LNCaP clone FGC (cell line): Measurements from ENCODE around the gene TICRR.

Experiments
- DNase-seq: peaks from one replicate; pipeline ENCODE4 v3.0.0-alpha.2; 2011; ENCODE audit warnings: low read depth
- H3K4me3 ChIP-seq: 2 replicates; pipeline ENCODE4 v1.5.1; 2011; ENCODE audit warnings: mild to moderate bottlenecking, low read depth, low read length, control low read depth
- TF ChIP-seq, protein P1 (sequence below): IDR thresholded peaks from 2 replicates; pipeline ENCODE4 v1.5.1; 2012; ENCODE audit warnings: mild to moderate bottlenecking; ENCODE audit not compliant: control insufficient read depth, insufficient read depth; ENCODE audit errors: extremely low read depth

The TICRR gene

DNA sequence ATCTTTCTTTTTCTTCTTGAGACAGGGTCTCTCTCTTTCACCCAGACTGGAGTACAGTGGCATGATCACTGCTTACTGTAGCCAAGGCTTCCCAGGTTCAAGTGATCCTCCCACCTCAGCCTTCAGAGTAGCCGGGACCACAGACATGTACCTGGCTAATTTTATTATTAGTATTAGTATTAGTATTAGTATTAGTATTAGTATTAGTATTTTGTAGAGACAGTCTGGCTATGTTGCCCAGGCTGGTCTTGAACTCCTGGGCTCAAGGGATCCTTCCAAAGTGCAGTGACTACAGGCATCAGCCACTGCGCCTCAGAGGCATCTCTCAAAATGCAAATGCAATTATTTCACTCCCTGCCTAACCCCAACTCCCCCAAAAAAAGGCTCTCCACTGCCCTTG, 78.3 kb downstream of the TICRR start:
- no peak overlapping the region for H3K4me3 ChIP-seq
- DNase-seq, result no peak
- TF ChIP-seq, protein P1, sequence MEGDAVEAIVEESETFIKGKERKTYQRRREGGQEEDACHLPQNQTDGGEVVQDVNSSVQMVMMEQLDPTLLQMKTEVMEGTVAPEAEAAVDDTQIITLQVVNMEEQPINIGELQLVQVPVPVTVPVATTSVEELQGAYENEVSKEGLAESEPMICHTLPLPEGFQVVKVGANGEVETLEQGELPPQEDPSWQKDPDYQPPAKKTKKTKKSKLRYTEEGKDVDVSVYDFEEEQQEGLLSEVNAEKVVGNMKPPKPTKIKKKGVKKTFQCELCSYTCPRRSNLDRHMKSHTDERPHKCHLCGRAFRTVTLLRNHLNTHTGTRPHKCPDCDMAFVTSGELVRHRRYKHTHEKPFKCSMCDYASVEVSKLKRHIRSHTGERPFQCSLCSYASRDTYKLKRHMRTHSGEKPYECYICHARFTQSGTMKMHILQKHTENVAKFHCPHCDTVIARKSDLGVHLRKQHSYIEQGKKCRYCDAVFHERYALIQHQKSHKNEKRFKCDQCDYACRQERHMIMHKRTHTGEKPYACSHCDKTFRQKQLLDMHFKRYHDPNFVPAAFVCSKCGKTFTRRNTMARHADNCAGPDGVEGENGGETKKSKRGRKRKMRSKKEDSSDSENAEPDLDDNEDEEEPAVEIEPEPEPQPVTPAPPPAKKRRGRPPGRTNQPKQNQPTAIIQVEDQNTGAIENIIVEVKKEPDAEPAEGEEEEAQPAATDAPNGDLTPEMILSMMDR, result no peak

DNA sequence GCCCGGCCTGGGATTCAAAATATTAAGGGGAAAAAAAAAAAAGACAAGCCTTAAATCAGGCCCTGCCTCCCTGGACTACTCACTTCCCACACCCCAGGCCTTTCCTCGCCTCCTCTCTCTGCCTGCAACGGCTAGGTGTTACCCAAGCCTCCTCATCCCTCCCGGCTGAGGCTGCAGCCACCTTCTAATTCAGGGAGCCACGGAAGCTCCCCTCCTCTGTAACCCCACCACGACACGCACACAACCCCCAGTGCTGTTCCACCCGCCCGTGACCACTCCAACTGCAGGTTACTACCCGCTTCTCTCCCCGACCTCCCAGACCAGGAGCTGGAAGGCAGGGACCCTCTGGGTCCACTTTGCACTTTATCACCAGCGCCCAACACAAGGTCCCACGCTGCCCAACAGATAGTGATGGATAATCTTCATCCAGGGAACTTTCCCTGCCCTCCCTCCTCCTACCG, 79.1 kb downstream of the TICRR start:
- peak overlapping the region; percentile 42 for H3K4me3 ChIP-seq
- TF ChIP-seq, protein P1, result no peak
- no peak for DNase-seq

DNA sequence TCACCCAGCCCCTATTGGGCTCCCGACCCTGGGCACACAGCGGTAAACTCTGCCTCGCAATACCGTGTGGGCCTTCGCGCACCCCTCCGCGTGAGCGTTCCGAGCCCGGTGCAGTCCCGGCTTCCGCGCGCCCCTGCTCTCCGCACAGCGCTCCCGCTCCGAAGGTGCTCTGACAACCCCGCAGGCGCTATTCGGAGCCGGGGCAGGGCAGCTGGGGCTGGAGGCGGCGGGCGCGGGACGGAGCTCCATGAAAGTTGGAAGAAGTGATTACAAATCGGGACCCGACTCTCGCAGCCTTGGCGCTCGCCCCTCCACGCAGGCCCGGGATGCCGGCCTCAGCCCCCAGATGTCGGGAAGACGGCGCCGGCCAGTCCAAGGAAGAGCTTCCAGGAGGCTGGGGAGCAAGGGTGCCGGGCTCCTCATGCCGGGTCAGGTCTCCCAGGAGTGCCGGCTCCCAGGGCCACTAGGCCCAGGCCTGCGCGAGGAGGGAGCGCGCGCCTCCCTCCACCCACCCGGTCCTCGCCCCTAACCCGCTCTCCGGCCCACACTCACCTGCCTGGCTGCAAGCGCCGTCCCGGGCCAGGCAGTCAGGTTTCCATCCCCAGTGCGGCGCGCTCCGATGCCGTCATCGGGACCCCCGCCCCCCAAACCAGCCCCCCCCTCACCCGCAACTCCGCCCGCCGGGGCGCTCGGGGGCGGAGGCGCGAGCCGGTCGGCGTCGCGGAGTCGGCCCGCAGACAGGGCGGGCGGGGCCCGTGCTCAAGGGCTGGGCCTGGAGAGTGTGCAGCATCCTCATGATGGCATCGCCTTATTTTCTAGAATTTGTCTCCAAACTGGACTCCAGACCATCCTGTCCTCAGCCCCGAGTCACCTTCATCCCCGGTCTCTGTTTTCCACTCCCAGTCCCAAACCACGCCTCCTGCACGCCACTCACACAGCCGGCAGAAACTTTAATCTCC, 79.9 kb downstream of the TICRR start, which contains the start of gene KIF7:
Gene KIF7 (minus strand): TSS at position 621 of the 959 bp plus-strand sequence. CDS start 2,537 bp downstream, outside the sequence.
- no peak for DNase-seq
- H3K4me3 ChIP-seq, result peak within 1 kb of the TSS; percentile 42
- TF ChIP-seq, protein P1, result no peak

DNA sequence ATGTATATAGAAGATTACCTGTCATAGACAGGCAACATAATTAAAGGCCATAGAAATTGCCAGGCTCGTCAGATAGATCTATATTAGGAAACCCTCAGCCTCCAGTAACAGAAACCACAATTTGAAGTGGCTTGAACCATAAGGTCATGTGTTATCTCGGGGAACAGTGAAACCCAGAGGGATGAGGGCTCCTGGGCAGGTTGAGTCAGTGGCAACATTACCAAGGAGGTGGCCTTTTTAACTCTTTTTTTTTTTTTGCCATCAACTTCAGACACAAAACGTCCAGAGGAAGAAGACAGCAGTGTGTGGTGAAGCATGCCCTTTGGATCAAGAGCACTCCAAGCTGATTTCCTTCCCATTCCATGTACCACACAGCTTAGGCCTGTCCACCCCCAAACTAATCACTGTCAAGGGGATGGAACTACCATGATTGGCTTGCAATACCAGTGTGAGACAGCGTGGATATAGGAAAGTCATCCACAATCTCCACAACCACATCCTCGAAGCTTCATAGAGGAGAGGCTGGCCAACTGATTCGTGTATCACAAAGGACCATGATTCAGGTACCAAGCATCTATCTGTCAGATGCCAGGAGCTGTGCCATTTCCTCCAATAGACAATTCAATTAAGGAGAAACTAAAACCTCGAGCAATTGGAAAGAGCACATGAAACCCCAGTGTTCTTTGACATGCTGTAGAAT, 81.0 kb downstream of the TICRR start:
- no peak for DNase-seq
- no peak overlapping the region for H3K4me3 ChIP-seq
- TF ChIP-seq, protein P1, result no peak

DNA sequence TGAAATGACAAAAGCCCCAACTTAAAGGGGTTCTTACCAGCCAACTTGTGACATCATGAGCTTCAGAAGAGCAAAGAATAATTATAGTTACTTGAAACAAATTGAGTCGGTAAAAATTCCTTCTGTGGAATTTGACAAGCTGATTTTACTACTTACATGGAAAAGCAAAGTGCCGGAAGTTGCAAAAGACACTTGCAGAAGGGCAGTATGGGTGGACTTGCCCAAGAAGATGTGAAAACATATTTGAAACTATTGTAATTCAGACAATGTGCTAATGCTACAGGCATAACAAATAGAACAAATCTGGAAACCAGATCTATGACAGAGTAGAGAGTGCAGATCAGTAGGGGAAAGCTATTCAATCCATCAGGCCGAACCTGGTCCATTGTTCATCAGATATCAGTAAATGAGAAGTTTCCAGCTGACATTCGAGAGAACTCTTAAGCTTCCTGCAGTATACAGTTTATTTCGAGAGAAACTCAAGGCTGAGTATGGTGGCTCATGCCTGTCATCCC, 82.5 kb downstream of the TICRR start:
- TF ChIP-seq, protein P1, result no peak

DNA sequence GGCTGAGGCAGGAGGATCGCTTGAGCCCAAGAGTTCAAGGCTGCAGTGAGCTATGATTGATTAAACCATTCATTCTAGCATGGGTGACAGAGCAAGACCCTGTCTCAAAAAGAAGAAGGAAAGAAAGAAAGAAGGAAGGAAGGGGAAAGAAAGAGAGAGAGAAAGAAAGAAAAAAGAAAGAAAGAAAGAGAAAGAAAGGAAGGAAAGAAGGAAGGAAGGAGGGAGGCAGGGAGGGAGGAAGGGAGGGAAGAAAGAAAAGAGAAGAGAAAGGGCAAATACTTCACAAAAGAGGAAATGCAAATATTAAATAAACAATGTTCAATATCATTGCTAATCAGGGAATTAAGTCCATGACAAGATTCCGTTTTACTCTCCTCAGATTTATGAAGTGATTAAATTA, 84.0 kb downstream of the TICRR start:
- no peak overlapping the region for H3K4me3 ChIP-seq
- TF ChIP-seq, protein P1, result no peak
- no peak for DNase-seq

More for the DNA sequence above, 82.5 kb downstream of the TICRR start:
- H3K4me3 ChIP-seq, result no peak overlapping the region
- no peak for DNase-seq
